Neutrophil (primary cell): Measurements from ENCODE around the gene MPPED1.

Source experiments
- H3K27ac ChIP-seq: fragments of 200-600 bp; sonication (generic); 2 replicates; pipeline ENCODE4 v1.5.1; 2016; ENCODE audit warnings: mild to moderate bottlenecking, moderate library complexity
- H3K27me3 ChIP-seq: fragments of 200-600 bp; sonication (generic); 2 replicates; pipeline ENCODE4 v1.6.0; 2016; ENCODE audit warnings: mild to moderate bottlenecking
- H3K36me3 ChIP-seq: fragments of 200-600 bp; sonication (generic); 2 replicates; pipeline ENCODE4 v1.5.1; 2017
- H3K4me1 ChIP-seq, 2 experiments: fragments of 200-600 bp in 1 of 2; sonication (generic) in 1 of 2; 1 replicate in 1 of 2; 2 replicates in 1 of 2; pipeline versions ENCODE4 v1.5.1 to v1.6.1; 2013 to 2016; ENCODE audit warnings: low read depth in 1 of 2, low read length in 1 of 2, mild to moderate bottlenecking in 1 of 2, moderate library complexity in 1 of 2; ENCODE audit not compliant: control insufficient read depth in 1 of 2, insufficient read depth in 1 of 2
- H3K4me3 ChIP-seq, 2 experiments: fragments of 200-600 bp in 1 of 2; sonication (generic) in 1 of 2; 1 replicate in 1 of 2; 2 replicates in 1 of 2; pipeline ENCODE4 v1.5.1; 2013 to 2016; ENCODE audit warnings: low read depth in 1 of 2, low read length in 1 of 2, mild to moderate bottlenecking in 1 of 2, moderate library complexity in 1 of 2
- H3K9me3 ChIP-seq: fragments of 200-600 bp; sonication (generic); 2 replicates; pipeline ENCODE4 v1.5.1; 2016
- TF ChIP-seq, protein P1 (sequence below): fragments of 200-600 bp; sonication (generic); IDR thresholded peaks from 2 replicates; pipeline ENCODE4 v1.5.1; 2016; ENCODE audit warnings: antibody characterized with exemption

The MPPED1 gene

DNA sequence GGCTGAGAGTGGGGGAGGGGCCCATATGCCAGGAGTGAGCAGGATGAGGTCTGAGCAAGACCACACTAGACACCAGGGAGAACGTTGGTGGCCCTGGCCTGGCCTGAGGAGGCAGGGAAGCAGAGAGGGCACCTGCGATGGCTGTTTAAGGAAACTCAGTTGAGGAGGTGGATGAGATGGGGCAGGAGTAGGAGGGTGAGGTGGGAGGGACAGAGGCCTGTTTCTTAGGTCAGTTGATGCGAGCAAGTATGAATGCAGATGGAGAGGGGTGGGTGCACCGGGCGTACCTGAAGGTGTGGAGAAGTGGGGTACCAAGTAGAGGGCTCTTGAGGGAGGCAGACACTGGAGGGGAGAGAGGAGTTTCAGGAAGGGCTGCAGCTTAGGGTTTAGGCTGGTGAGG, 10.6 kb upstream of the MPPED1 start:
- Histone ChIP-seq H3K9me3 (no peaks in the 10 kb centered on the region), H3K27ac (no peak overlapping the region), H3K4me1 (no peaks in the 10 kb centered on the region), H3K4me3 (no peak overlapping the region), H3K27me3 (peaks cover 9% of the 10 kb centered on the region), H3K36me3 (no peaks in the 10 kb centered on the region)
- TF ChIP-seq, protein P1, sequence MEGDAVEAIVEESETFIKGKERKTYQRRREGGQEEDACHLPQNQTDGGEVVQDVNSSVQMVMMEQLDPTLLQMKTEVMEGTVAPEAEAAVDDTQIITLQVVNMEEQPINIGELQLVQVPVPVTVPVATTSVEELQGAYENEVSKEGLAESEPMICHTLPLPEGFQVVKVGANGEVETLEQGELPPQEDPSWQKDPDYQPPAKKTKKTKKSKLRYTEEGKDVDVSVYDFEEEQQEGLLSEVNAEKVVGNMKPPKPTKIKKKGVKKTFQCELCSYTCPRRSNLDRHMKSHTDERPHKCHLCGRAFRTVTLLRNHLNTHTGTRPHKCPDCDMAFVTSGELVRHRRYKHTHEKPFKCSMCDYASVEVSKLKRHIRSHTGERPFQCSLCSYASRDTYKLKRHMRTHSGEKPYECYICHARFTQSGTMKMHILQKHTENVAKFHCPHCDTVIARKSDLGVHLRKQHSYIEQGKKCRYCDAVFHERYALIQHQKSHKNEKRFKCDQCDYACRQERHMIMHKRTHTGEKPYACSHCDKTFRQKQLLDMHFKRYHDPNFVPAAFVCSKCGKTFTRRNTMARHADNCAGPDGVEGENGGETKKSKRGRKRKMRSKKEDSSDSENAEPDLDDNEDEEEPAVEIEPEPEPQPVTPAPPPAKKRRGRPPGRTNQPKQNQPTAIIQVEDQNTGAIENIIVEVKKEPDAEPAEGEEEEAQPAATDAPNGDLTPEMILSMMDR: no peak

DNA sequence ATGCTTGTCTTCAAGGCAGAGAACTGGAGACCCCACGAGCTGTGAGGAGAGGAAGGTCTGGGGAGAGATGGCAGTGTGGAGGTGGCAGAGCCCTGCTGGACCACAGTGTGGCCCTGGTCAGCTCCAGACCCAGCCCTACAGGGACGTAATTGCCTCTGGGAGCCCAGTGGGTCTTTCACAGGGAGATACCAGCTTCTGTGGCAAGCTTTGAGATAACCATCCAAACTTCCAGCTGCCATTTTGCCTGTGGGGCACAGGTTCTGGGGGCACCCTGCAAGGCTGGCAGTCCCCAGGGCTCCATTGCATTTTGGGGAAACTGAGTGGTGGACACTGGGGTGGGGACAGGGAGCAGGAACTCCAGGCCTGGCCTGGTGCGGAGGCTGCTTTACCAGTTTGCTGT, 10.2 kb upstream of the MPPED1 start:
- Histone ChIP-seq H3K4me3 (no peak overlapping the region), H3K27me3 (peaks cover 5% of the 10 kb centered on the region), H3K4me1 (no peaks in the 10 kb centered on the region), H3K36me3 (no peaks in the 10 kb centered on the region), H3K27ac (no peak overlapping the region), H3K9me3 (no peaks in the 10 kb centered on the region)
- TF ChIP-seq, protein P1: no peak

- peaks cover under 1% of the 10 kb centered on the region for H3K27me3 ChIP-seq
- H3K4me1 ChIP-seq: no peaks in the 10 kb centered on the region
- H3K36me3 ChIP-seq: no peaks in the 10 kb centered on the region
- H3K4me3 ChIP-seq: no peak overlapping the region
- no peak overlapping the region for H3K27ac ChIP-seq
- TF ChIP-seq, protein P1: no peak
- H3K9me3 ChIP-seq: no peaks in the 10 kb centered on the region
Measured at GRCh38 chr22:43402128-43402527, 9.7 kb upstream of the MPPED1 start.

DNA sequence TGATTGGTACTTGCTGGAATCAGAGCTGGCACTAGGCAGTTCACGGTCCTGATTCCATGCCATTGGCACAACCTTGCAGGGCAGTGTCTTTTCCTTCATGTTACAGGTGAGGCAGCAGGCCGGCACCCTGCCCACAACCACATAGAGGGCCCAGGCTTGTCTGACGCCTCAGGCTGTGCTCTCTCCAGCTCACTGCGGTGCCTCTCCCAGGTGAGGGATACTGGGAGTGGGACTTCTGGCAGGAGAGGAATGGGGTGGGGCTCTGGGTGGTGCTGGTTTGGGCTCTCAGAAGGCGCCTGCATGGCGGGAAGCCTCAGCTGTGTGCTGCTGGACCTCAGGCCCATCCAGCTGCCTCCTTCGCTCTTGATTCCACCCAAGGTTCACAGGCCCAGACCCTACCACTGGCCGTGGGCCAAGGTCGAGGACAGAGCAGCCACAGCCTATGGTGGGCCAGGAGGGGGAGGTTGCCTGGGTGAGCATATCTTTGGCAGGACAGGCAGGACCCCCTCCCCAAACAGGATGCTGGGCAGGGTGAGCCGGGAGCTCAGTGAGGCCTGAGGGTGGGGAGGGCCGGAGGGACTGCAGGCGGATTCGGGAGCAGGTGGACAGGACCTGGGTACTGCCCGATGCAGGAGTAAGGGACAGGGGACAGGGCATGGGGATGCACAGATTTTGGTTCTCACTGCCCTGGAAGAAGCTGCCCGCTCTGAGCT, 7.0 kb upstream of the MPPED1 start:
- Histone ChIP-seq H3K9me3 (no peaks in the 10 kb centered on the region), H3K36me3 (no peaks in the 10 kb centered on the region), H3K27me3 (peaks cover 19% of the 10 kb centered on the region), H3K4me1 (no peaks in the 10 kb centered on the region), H3K27ac (no peak overlapping the region), H3K4me3 (no peak overlapping the region)
- TF ChIP-seq, protein P1: no peak

GRCh38 chr22:43406186-43406790, 5.5 kb upstream of the MPPED1 start:
- Histone ChIP-seq H3K27me3 (peaks cover 34% of the 10 kb centered on the region), H3K27ac (no peak overlapping the region)
- TF ChIP-seq, protein P1: no peak

More at GRCh38 chr22:43406186-43406790, 5.5 kb upstream of the MPPED1 start:
- Histone ChIP-seq H3K4me3 (no peak overlapping the region), H3K9me3 (no peaks in the 10 kb centered on the region), H3K4me1 (no peaks in the 10 kb centered on the region), H3K36me3 (no peaks in the 10 kb centered on the region)
